HepG2 (cell line): ENCODE data around the gene IGFL2. TPM values are rescaled to one million over a fixed set of nuclear protein-coding genes. Genes with fewer than 3 reads are reported as not detected.

Source experiments
- ATAC-seq: fragments of 200-7000 bp; cut with Tn5 transposase; 3 replicates; pipeline ENCODE4 v1.9.1; 2020; ENCODE audit warnings: mild to moderate bottlenecking, moderate library complexity
- BruUV-seq: library from RNA; stranded (reverse); fragments of 400-500 nt; replicated peaks from 2 replicates; lab custom pipeline; 2021; lab: Mats Ljungman, UMichigan
- CTCF ChIA-PET: fragments of 300-600 bp; formaldehyde crosslinking; extraction: SDS; loops from one replicate; lab custom pipeline; 2021; ENCODE audit warnings: low total read pairs, inconsistent platforms, low intra/inter-chr PET ratio; lab: Yijun Ruan, JAX
- POLR2A ChIA-PET: fragments of 350-600 bp; sonication (Branson Sonifier 250); formaldehyde crosslinking; loops from one replicate; lab custom pipeline; 2020; ENCODE audit warnings: antibody characterized with exemption, inconsistent platforms; lab: Yijun Ruan, JAX
- DNase-seq: peaks from one replicate; pipeline ENCODE4 v3.0.0-alpha.2; 2015; ENCODE audit warnings: low spot score
- FAIRE-seq: peaks from 3 replicates; lab custom pipeline; 2011; peaks lifted over from hg19 to GRCh38; lab: Jason Lieb, UNC
- H2AFZ ChIP-seq: one replicate; pipeline ENCODE4 v1.6.1; 2011; ENCODE audit warnings: low read length, inconsistent platforms
- H3K27ac ChIP-seq: fragments of 300-600 bp; 3 replicates; pipeline ENCODE4 v1.8.0; 2011; ENCODE audit warnings: mixed run types, mild to moderate bottlenecking, mixed read lengths, low read length, inconsistent platforms; ENCODE audit not compliant: insufficient read depth; ENCODE audit errors: extremely low read length
- H3K27me3 ChIP-seq, 2 experiments: fragments of 200-600 bp in 1 of 2; 2 replicates in 1 of 2; 3 replicates in 1 of 2; pipeline versions ENCODE4 v1.6.0 to v1.8.0; 2011; ENCODE audit warnings: low read length in 2 of 2, mild to moderate bottlenecking in 2 of 2, moderate library complexity in 2 of 2, inconsistent platforms in 1 of 2; ENCODE audit not compliant: insufficient read depth in 2 of 2, control insufficient read depth in 1 of 2
- H3K36me3 ChIP-seq, 2 experiments: fragments of 200-600 bp in 1 of 2; replicated peaks in 1 of 2; 2 replicates in 1 of 2; 3 replicates in 1 of 2; pipeline versions ENCODE4 v1.5.1 to v1.8.0; 2011; ENCODE audit warnings: low read length in 2 of 2, inconsistent platforms in 1 of 2; ENCODE audit not compliant: insufficient read depth in 2 of 2, control insufficient read depth in 1 of 2
- H3K4me1 ChIP-seq: 2 replicates; pipeline ENCODE4 v1.5.1; 2012; ENCODE audit warnings: low read length, inconsistent platforms; ENCODE audit not compliant: insufficient read depth
- H3K4me2 ChIP-seq: 2 replicates; pipeline ENCODE4 v1.6.0; 2011; ENCODE audit warnings: low read depth, low read length, inconsistent platforms
- H3K4me3 ChIP-seq, 3 experiments: fragments of 200-600 bp in 1 of 3; sonication (generic), shearing (Covaris generic) in 1 of 3; replicated peaks in 1 of 3; 2 replicates each; pipeline ENCODE4 v1.5.1; 2011 to 2016; ENCODE audit warnings: low read length in 3 of 3, inconsistent platforms in 2 of 3, low read depth in 2 of 3, mild to moderate bottlenecking in 2 of 3, control low read depth in 1 of 3, mixed read lengths in 1 of 3; ENCODE audit not compliant: insufficient read depth in 1 of 3
- H3K79me2 ChIP-seq: one replicate; pipeline ENCODE4 v1.6.1; 2011; ENCODE audit warnings: low read length, inconsistent platforms; ENCODE audit not compliant: insufficient read depth
- H3K9ac ChIP-seq: 2 replicates; pipeline ENCODE4 v1.6.0; 2011; ENCODE audit warnings: mild to moderate bottlenecking, low read depth, low read length, inconsistent platforms; ENCODE audit not compliant: insufficient read depth
- H3K9me3 ChIP-seq: 2 replicates; pipeline ENCODE4 v1.5.1; 2012; ENCODE audit warnings: mild to moderate bottlenecking, low read length
- H4K20me1 ChIP-seq: 2 replicates; pipeline ENCODE4 v1.6.0; 2011; ENCODE audit warnings: inconsistent platforms, mild to moderate bottlenecking, low read length, moderate library complexity; ENCODE audit not compliant: insufficient read depth
- DNMT1 ChIP-seq: sonication (generic); formaldehyde crosslinking; IDR thresholded peaks from 2 replicates; pipeline ENCODE4 v1.5.1; 2020; ENCODE audit warnings: mild to moderate bottlenecking, missing genetic modification reagents
- JDP2 ChIP-seq: sonication (generic); formaldehyde crosslinking; IDR thresholded peaks from 2 replicates; pipeline ENCODE4 v1.8.1; 2022; ENCODE audit warnings: missing genetic modification reagents, borderline replicate concordance
- TGIF2 ChIP-seq: IDR thresholded peaks from 2 replicates; pipeline ENCODE4 v1.6.1; 2016; ENCODE audit warnings: control low read depth, missing compliant biosample characterization
- ZBTB3 ChIP-seq: sonication (generic); formaldehyde crosslinking; IDR thresholded peaks from 2 replicates; pipeline ENCODE4 v1.4.0; 2020; ENCODE audit warnings: low read depth, mild to moderate bottlenecking, moderate library complexity, missing genetic modification reagents, borderline replicate concordance
- WGBS: methylation state at CpG from one replicate; pipeline ENCODE4 v1.1.6; 2017; ENCODE audit warnings: low lambda C conversion rate; 5-methylcytosine and 5-hydroxymethylcytosine counted together
- in situ Hi-C: cut with HindIII; loops from 2 replicates; pipeline ENCODE4 v1.10.0; 2017; ENCODE audit warnings: low pct_unique_long_range_greater_than_20kb; ENCODE audit not compliant: extremely low pct_ligation_motif_present
- intact Hi-C: fragments of 100-400 bp; cut with micrococcal nuclease; formaldehyde crosslinking; loops from one replicate; pipeline ENCODE4 v1.10.0; 2022; ENCODE audit not compliant: unreplicated experiment
- polyA plus RNA-seq, 8 experiments: library from polyadenylated mRNA; depleted of rRNA in 3 of 8; stranded (reverse) in 7 of 8; unstranded in 1 of 8; fragments of >200 nt; fragmentation: Illumina TruSeq in 4 of 8; extraction: Trizol in 4 of 8; gene quantifications; 2 replicates each; pipeline versions ENCODE4 v1.2.1 to v1.2.3, GENCODE V29; 2011 to 2016; ENCODE audit warnings: low read depth in 4 of 8, missing spikeins in 1 of 8, mixed read lengths in 1 of 8; ENCODE audit not compliant: insufficient read depth in 1 of 8
- total RNA-seq, 5 experiments: library from RNA; depleted of rRNA; stranded (reverse); fragments of >200 nt; fragmentation: Illumina TruSeq; extraction: Trizol; gene quantifications; 2 replicates each; pipeline ENCODE4 v1.2.3, GENCODE V29; 2016; ENCODE audit warnings: low read depth in 1 of 5
- TF ChIP-seq, protein P1 (sequence below): sonication (generic); formaldehyde crosslinking; IDR thresholded peaks from 2 replicates; pipeline ENCODE4 v1.8.1; 2023; ENCODE audit warnings: mild to moderate bottlenecking, missing genetic modification reagents
- TF ChIP-seq, protein P2 (sequence below), 2 experiments: sonication (generic) in 1 of 2; formaldehyde crosslinking in 1 of 2; IDR thresholded peaks; 2 replicates each; pipeline versions ENCODE4 v1.4.0 to v1.6.1; 2016 to 2020; ENCODE audit warnings: borderline replicate concordance in 1 of 2, low read depth in 1 of 2, mild to moderate bottlenecking in 1 of 2, missing genetic modification reagents in 1 of 2
- TF ChIP-seq, protein P3 (sequence below), 2 experiments: sonication (generic) in 1 of 2; formaldehyde crosslinking in 1 of 2; IDR thresholded peaks; 2 replicates each; pipeline versions ENCODE4 v1.5.1 to v1.6.1; 2011 to 2020; ENCODE audit warnings: borderline replicate concordance in 1 of 2, low read depth in 1 of 2, low read length in 1 of 2, mild to moderate bottlenecking in 1 of 2, missing genetic modification reagents in 1 of 2, moderate library complexity in 1 of 2

The IGFL2 gene
- total and polyA plus RNA-seq, 2 of the 13 experiments (the other 11 are each of a cell fraction or from before 2014, with no cell fraction given) = not detected

DNA sequence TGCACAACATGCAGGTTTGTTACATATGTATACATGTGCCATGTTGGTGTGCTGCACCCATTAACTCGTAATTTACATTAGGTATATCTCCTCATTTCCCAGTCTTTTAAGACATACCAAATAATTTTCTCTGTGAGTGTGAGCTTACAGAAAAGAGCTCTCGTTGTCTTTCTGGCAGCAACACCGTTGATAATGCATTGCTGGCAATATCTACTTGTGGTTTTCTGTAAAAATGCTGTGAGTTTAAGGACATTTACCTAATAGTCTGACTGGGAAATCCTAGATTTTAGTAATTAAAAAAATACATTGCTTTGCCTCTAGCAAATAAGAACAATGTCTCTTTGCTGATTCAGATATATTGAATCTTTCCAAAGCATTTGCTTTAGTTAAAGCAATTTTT lies 31.9 kb upstream of the IGFL2 start (continued):
- TF ChIP-seq, protein P1, sequence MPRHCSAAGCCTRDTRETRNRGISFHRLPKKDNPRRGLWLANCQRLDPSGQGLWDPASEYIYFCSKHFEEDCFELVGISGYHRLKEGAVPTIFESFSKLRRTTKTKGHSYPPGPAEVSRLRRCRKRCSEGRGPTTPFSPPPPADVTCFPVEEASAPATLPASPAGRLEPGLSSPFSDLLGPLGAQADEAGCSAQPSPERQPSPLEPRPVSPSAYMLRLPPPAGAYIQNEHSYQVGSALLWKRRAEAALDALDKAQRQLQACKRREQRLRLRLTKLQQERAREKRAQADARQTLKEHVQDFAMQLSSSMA (CRISPR knock-in tag) = no peak

DNA sequence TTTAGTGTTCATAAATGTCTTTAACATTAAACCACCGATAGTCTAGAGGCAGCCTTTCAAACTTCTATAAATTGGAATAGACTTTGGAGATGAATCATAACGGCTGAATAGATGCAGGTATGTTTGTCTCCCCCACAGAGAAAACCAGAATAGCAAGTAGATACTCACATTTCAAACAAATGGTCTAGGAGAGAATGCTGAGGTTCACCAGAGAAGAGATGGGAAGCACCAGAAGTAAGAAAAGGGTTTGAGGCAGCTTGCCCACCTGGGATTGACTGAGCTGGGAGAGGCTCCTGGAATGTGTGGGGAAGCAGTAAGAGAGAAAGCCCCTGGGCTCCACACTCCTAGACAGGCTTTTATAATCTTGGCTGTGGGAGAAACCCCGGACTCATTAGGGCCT lies 29.9 kb upstream of the IGFL2 start:
- no peaks in the 10 kb centered on the region for H3K9me3 ChIP-seq
- H3K9ac ChIP-seq = no peak overlapping the region
- H3K4me3 ChIP-seq = no peak overlapping the region
- DNase-seq (no peak), FAIRE-seq (no peak), ATAC-seq (no peak)
- WGBS = 25% methylated on average over 2 of the region's 3 CpGs
- H3K27ac ChIP-seq = no peak overlapping the region
- H3K27me3 ChIP-seq = no peaks in the 10 kb centered on the region; a peak in 2 of 5 replicates
- H3K36me3 ChIP-seq = no peaks in the 10 kb centered on the region
- in situ Hi-C loops (no loop called here), intact Hi-C loops (no loop called here)
- BruUV-seq = no TSS peak
- H3K4me2 ChIP-seq = no peak overlapping the region
- H3K79me2 ChIP-seq = no peaks in the 10 kb centered on the region
- no peaks in the 10 kb centered on the region for H4K20me1 ChIP-seq
- TF ChIP-seq TGIF2 (CRISPR knock-in tag) = no peak
- TF ChIP-seq DNMT1 (CRISPR knock-in tag) = no peak
- no peaks in the 10 kb centered on the region for H3K4me1 ChIP-seq
- POLR2A ChIA-PET = no interaction called here
- no peak overlapping the region for H2AFZ ChIP-seq
- CTCF ChIA-PET = no interaction called here

DNA sequence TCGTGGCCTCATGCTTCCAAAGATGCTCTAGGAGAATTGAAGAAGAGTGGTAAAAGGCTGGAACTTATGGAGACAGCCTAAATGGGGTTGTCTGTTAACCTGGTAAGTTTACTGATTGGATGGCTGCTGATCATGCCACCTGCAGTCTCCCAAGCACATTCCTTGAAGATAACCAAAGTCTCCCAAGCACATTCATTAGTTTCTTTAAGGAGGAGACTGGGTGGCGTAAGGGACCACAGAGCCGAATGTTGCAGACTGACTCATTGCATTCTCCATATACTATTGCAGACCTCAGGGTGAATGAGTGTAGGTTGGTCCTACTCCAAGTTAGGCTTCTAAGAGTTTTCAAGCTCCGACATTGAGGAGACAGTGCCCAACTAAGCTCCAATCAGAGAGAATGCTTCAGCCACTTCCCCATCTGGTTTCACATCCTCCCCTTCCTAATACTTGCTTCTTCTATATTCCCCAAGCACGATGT lies 23.4 kb upstream of the IGFL2 start, which contains the start of gene IGFL3:
IGFL3 (minus strand) TSS at position 51 of the 478 bp plus-strand sequence; CDS start at position 12, 39 bp downstream.
- ChIA-PET POLR2A (no interaction called here), CTCF (no interaction called here)
- no peaks in the 10 kb centered on the region for H3K79me2 ChIP-seq
- intact Hi-C loops (no loop called here), in situ Hi-C loops (no loop called here)
- H3K9me3 ChIP-seq = no peaks in the 10 kb centered on the region
- H3K27ac ChIP-seq = no peak within 1 kb of the TSS
- no peaks in the 10 kb centered on the region for H4K20me1 ChIP-seq
- no peak within 1 kb of the TSS for H3K4me3 ChIP-seq
- BruUV-seq = no TSS peak
- peaks cover 0 to 11% of the 10 kb centered on the region in 2 experiments; a peak in 2 of 5 replicates for H3K27me3 ChIP-seq
- H3K4me2 ChIP-seq = no peak within 1 kb of the TSS
- ATAC-seq = no peak
- FAIRE-seq = no peak
- no peak for DNase-seq
- no peak within 1 kb of the TSS for H2AFZ ChIP-seq
- 26% methylated on average over 5 of the region's 5 CpGs for WGBS
- no peak within 1 kb of the TSS for H3K9ac ChIP-seq
- no peaks in the 10 kb centered on the region for H3K36me3 ChIP-seq
- no peaks in the 10 kb centered on the region for H3K4me1 ChIP-seq
- TF ChIP-seq, protein P2, sequence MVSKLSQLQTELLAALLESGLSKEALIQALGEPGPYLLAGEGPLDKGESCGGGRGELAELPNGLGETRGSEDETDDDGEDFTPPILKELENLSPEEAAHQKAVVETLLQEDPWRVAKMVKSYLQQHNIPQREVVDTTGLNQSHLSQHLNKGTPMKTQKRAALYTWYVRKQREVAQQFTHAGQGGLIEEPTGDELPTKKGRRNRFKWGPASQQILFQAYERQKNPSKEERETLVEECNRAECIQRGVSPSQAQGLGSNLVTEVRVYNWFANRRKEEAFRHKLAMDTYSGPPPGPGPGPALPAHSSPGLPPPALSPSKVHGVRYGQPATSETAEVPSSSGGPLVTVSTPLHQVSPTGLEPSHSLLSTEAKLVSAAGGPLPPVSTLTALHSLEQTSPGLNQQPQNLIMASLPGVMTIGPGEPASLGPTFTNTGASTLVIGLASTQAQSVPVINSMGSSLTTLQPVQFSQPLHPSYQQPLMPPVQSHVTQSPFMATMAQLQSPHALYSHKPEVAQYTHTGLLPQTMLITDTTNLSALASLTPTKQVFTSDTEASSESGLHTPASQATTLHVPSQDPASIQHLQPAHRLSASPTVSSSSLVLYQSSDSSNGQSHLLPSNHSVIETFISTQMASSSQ (IDR thresholded peaks at IDR 0.05; ENCODE audit: low read depth) = no peak
- TF ChIP-seq, protein P2 (CRISPR knock-in tag; IDR thresholded peaks at IDR 0.05; ENCODE audit: borderline replicate concordance) = no peak
- TF ChIP-seq, protein P3, sequence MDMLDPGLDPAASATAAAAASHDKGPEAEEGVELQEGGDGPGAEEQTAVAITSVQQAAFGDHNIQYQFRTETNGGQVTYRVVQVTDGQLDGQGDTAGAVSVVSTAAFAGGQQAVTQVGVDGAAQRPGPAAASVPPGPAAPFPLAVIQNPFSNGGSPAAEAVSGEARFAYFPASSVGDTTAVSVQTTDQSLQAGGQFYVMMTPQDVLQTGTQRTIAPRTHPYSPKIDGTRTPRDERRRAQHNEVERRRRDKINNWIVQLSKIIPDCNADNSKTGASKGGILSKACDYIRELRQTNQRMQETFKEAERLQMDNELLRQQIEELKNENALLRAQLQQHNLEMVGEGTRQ (IDR thresholded peaks at IDR 0.05; ENCODE audit: low read depth, low read length) = no peak
- TF ChIP-seq, protein P3 (CRISPR knock-in tag; IDR thresholded peaks at IDR 0.05; ENCODE audit: borderline replicate concordance) = no peak
- TF ChIP-seq JDP2 (no peak), ZBTB3 (no peak)
